Lung (tissue), 12 donors: ENCODE results near the gene NUP160. TPM values are rescaled to one million over a fixed set of nuclear protein-coding genes. Genes with fewer than 3 reads are reported as not detected.
"Not testable (repeated sequence)": the region's sequence is repeated elsewhere in the genome, so short reads cannot be mapped to it uniquely, and the experiment has no call there.

ENCODE experiments used
- ATAC-seq: fragments of 200-7000 bp; cut with Tn5 transposase; one replicate; pipeline ENCODE4 v1.9.1; 2020; ENCODE audit warnings: moderate number of reproducible peaks; ENCODE audit not compliant: insufficient read depth, low FRiP score
- DNase-seq, 3 donors: peaks; one replicate each; pipeline ENCODE4 v3.0.0-alpha.2; 2013 to 2017
- H3K27ac ChIP-seq, 2 donors: one replicate each; pipeline ENCODE4 v1.5.1; 2013; ENCODE audit warnings: mild to moderate bottlenecking in 2 of 2, moderate library complexity in 2 of 2, control low read depth in 1 of 2, inconsistent platforms in 1 of 2, low read depth in 1 of 2, low read length in 1 of 2
- H3K27me3 ChIP-seq, 3 donors: one replicate each; pipeline ENCODE4 v1.5.1; 2013; ENCODE audit warnings: low read length in 2 of 3; ENCODE audit not compliant: control insufficient read depth in 3 of 3, insufficient read depth in 3 of 3
- H3K36me3 ChIP-seq, 4 donors: one replicate each; pipeline ENCODE4 v1.5.1; 2013; ENCODE audit warnings: low read length in 4 of 4, mild to moderate bottlenecking in 1 of 4, moderate library complexity in 1 of 4; ENCODE audit not compliant: control insufficient read depth in 4 of 4, insufficient read depth in 4 of 4
- H3K4me1 ChIP-seq, 5 donors: one replicate each; pipeline ENCODE4 v1.5.1; 2013; ENCODE audit warnings: low read length in 5 of 5, mild to moderate bottlenecking in 2 of 5, moderate library complexity in 1 of 5; ENCODE audit not compliant: control insufficient read depth in 5 of 5, insufficient read depth in 5 of 5
- H3K4me3 ChIP-seq: one replicate; pipeline ENCODE4 v1.5.1; 2013; ENCODE audit warnings: mild to moderate bottlenecking, control low read depth, moderate library complexity
- H3K9ac ChIP-seq, 2 donors: one replicate each; pipeline ENCODE4 v1.5.1; 2013; ENCODE audit warnings: low read length in 2 of 2, control low read depth in 1 of 2; ENCODE audit not compliant: insufficient read depth in 1 of 2
- H3K9me3 ChIP-seq, 4 donors: one replicate each; pipeline ENCODE4 v1.5.1; 2013; ENCODE audit warnings: low read length in 3 of 4, mild to moderate bottlenecking in 1 of 4, moderate library complexity in 1 of 4; ENCODE audit not compliant: control insufficient read depth in 4 of 4, insufficient read depth in 3 of 4
- CTCF ChIP-seq: IDR thresholded peaks from 2 replicates; pipeline ENCODE4 v1.5.1; 2012; ENCODE audit warnings: mild to moderate bottlenecking; ENCODE audit errors: control extremely low read depth, extremely low read depth
- WGBS, 2 donors: extraction: QIAGEN DNeasy Blood & Tissue Kit; methylation state at CpG; one replicate each; pipeline ENCODE4 v1.1.7; 2013; 5-methylcytosine and 5-hydroxymethylcytosine counted together
- polyA plus RNA-seq, 2 donors: library from polyadenylated mRNA; stranded (reverse); fragments of 200-250 nt; gene quantifications; one replicate each; pipeline ENCODE4 v1.2.1, GENCODE V29; 2013
- total RNA-seq, 2 donors: library from RNA; depleted of rRNA in 1 of 2; stranded (reverse); fragments of >200 nt in 1 of 2; gene quantifications; one replicate each; pipeline ENCODE4 v1.2.1, GENCODE V29; 2014 to 2021
- donor health status: control.
- donor health status: control.
- donor health status: Bipolar disorder and iron deficiency.
- donor health status: healthy.
- donor health status: DM: yes; HTN: yes; CAD: no.

Gene NUP160
- total and polyA plus RNA-seq, 4 donors = 15.8 to 94.1 (median 26.8) TPM

- ATAC-seq (no peak), DNase-seq (no peak)
- Histone ChIP-seq H3K9me3 (peaks cover 0 to 4% (median 0%) of the 10 kb centered on the region in 4 donors), H3K4me1 (peaks cover 0 to 5% (median 0%) of the 10 kb centered on the region in 5 donors), H3K27me3 (no peaks in the 10 kb centered on the region), H3K4me3 (no peak overlapping the region), H3K36me3 (no peaks in the 10 kb centered on the region), H3K9ac (no peak overlapping the region), H3K27ac (no peak overlapping the region)
- TF ChIP-seq CTCF = no peak
- 77 to 90% methylated on average over 10 of the region's 10 CpGs for WGBS, 2 donors
Observed at GRCh38 chr11:47879259-47880158, 31.4 kb upstream of the NUP160 start.

- 88 to 91% methylated on average over 10 of the region's 10 CpGs for WGBS, 2 donors
- DNase-seq, H3K4me1 ChIP-seq, H3K36me3 ChIP-seq, H3K9ac ChIP-seq, H3K4me3 ChIP-seq, H3K9me3 ChIP-seq, ATAC-seq, H3K27me3 ChIP-seq, H3K27ac ChIP-seq: not testable (repeated sequence)
Observed at GRCh38 chr11:47875858-47876257, 27.7 kb upstream of the NUP160 start.

- Histone ChIP-seq H3K4me3 (no peak overlapping the region), H3K9ac (no peak overlapping the region), H3K4me1 (no peaks in the 10 kb centered on the region), H3K27me3 (no peaks in the 10 kb centered on the region), H3K27ac (no peak overlapping the region), H3K36me3 (no peaks in the 10 kb centered on the region), H3K9me3 (no peaks in the 10 kb centered on the region)
- DNase-seq (no peak), ATAC-seq (no peak)
- TF ChIP-seq CTCF = no peak
- WGBS, 2 donors = 93 to 98% methylated on average over 2 of the region's 2 CpGs
Observed at GRCh38 chr11:47870404-47870803, 22.3 kb upstream of the NUP160 start.

- no peak overlapping the region for H3K9ac ChIP-seq
- WGBS, 2 donors = 80 to 92% methylated on average over 2 of the region's 2 CpGs
- no peak overlapping the region for H3K4me3 ChIP-seq
- ATAC-seq (no peak), DNase-seq (no peak)
- H3K36me3 ChIP-seq = no peaks in the 10 kb centered on the region
- H3K9me3 ChIP-seq = no peaks in the 10 kb centered on the region
- TF ChIP-seq CTCF = no peak
- H3K4me1 ChIP-seq = no peaks in the 10 kb centered on the region
- H3K27ac ChIP-seq = no peak overlapping the region
- H3K27me3 ChIP-seq = no peaks in the 10 kb centered on the region
Observed at GRCh38 chr11:47869544-47870393, 21.6 kb upstream of the NUP160 start.
